ENCODE measurements around the gene ATOX1.
"Not testable (repeated sequence)": the region's sequence is repeated elsewhere in the genome, so short reads cannot be mapped to it uniquely, and the experiment has no call there.

ATOX1 gene

GRCh38 chr5:151758430-151759241 is at the start of gene ATOX1:
Gene ATOX1 (minus strand): TSS chr5:151758631. CDS start chr5:151758551, 80 bp downstream.
- H3K4me3 Mint-ChIP-seq = peak within 1 kb of the TSS; percentile 91
- peaks cover 15% of the 10 kb centered on the region for H3K36me3 Mint-ChIP-seq
- DNase-seq (ENCODE audit: low spot score in 2 of 2) (peak; percentile 85 to 94), ATAC-seq (peak; percentile 98)
- no peaks in the 10 kb centered on the region for H3K9me3 Mint-ChIP-seq
- peaks cover 39% of the 10 kb centered on the region for H3K4me1 Mint-ChIP-seq
- peak within 1 kb of the TSS; percentile 97 for H3K27ac Mint-ChIP-seq

GRCh38 chr5:151805414-151806223 is 47.2 kb upstream of the ATOX1 start:
- Mint-ChIP-seq H3K27ac (peak overlapping the region; percentile 72), H3K36me3 (peaks cover 97% of the 10 kb centered on the region), H3K4me1 (peaks cover 32% of the 10 kb centered on the region), H3K4me3 (no peak overlapping the region), H3K9me3 (no peaks in the 10 kb centered on the region)
- ATAC-seq = peak; percentile 24
- DNase-seq (ENCODE audit: low spot score in 2 of 2) = no peak

GRCh38 chr5:151800532-151800931 is 42.1 kb upstream of the ATOX1 start:
- no peak for ATAC-seq
- Mint-ChIP-seq H3K36me3 (peaks cover 100% of the 10 kb centered on the region), H3K4me1 (peaks cover 21% of the 10 kb centered on the region)

GRCh38 chr5:151799407-151799806 is 41.0 kb upstream of the ATOX1 start:
- ATAC-seq (peak; percentile 70), DNase-seq (ENCODE audit: low spot score in 2 of 2) (no peak)
- Mint-ChIP-seq H3K27ac (peak overlapping the region; percentile 23), H3K9me3 (no peaks in the 10 kb centered on the region), H3K36me3 (peaks cover 100% of the 10 kb centered on the region), H3K4me3 (no peak overlapping the region), H3K4me1 (peaks cover 16% of the 10 kb centered on the region)

More at GRCh38 chr5:151800532-151800931, 42.1 kb upstream of the ATOX1 start:
- no peak overlapping the region for H3K27ac Mint-ChIP-seq
- H3K9me3 Mint-ChIP-seq = no peaks in the 10 kb centered on the region
- DNase-seq (ENCODE audit: low spot score in 2 of 2) = no peak
- H3K4me3 Mint-ChIP-seq = no peak overlapping the region

- peaks cover 16% of the 10 kb centered on the region for H3K4me1 Mint-ChIP-seq
- peak overlapping the region; percentile 18 for H3K27ac Mint-ChIP-seq
- H3K36me3 Mint-ChIP-seq = peaks cover 100% of the 10 kb centered on the region
- no peak for ATAC-seq
- H3K4me3 Mint-ChIP-seq = no peak overlapping the region
- no peak for DNase-seq (ENCODE audit: low spot score in 2 of 2)
- no peaks in the 10 kb centered on the region for H3K9me3 Mint-ChIP-seq
These were observed 40.2 kb upstream of the ATOX1 start for GRCh38 chr5:151798674-151799073.

- Mint-ChIP-seq H3K36me3 (peaks cover 100% of the 10 kb centered on the region), H3K4me3 (no peak overlapping the region), H3K4me1 (peaks cover 23% of the 10 kb centered on the region), H3K9me3 (no peaks in the 10 kb centered on the region), H3K27ac (no peak overlapping the region)
- DNase-seq (ENCODE audit: low spot score in 2 of 2) = no peak
- ATAC-seq = no peak
These were observed 37.0 kb upstream of the ATOX1 start for GRCh38 chr5:151795426-151795825.

- Mint-ChIP-seq H3K27ac (no peak overlapping the region), H3K4me1 (peaks cover 14% of the 10 kb centered on the region), H3K9me3 (no peaks in the 10 kb centered on the region), H3K36me3 (peaks cover 100% of the 10 kb centered on the region), H3K4me3 (no peak overlapping the region)
- ATAC-seq (no peak), DNase-seq (ENCODE audit: low spot score in 2 of 2) (no peak)
These were observed 34.9 kb upstream of the ATOX1 start for GRCh38 chr5:151793358-151793757.

- ATAC-seq (no peak), DNase-seq (ENCODE audit: low spot score in 2 of 2) (no peak)
- Mint-ChIP-seq H3K4me3 (no peak overlapping the region), H3K27ac (no peak overlapping the region), H3K36me3 (peaks cover 93% of the 10 kb centered on the region), H3K9me3 (no peaks in the 10 kb centered on the region), H3K4me1 (peaks cover 26% of the 10 kb centered on the region)
These were observed 29.4 kb upstream of the ATOX1 start for GRCh38 chr5:151787817-151788216.

GRCh38 chr5:151786468-151786867 is 28.0 kb upstream of the ATOX1 start:
- Mint-ChIP-seq H3K4me3 (no peak overlapping the region), H3K36me3 (peaks cover 81% of the 10 kb centered on the region), H3K27ac (peak overlapping the region; percentile 68), H3K9me3 (no peaks in the 10 kb centered on the region), H3K4me1 (peaks cover 25% of the 10 kb centered on the region)
- DNase-seq (ENCODE audit: low spot score in 2 of 2) (no peak), ATAC-seq (no peak)

GRCh38 chr5:151784141-151784540 is 25.7 kb upstream of the ATOX1 start:
- Mint-ChIP-seq H3K27ac (peak overlapping the region; percentile 50), H3K4me3 (no peak overlapping the region), H3K9me3 (no peaks in the 10 kb centered on the region), H3K36me3 (peaks cover 78% of the 10 kb centered on the region), H3K4me1 (peaks cover 42% of the 10 kb centered on the region)
- DNase-seq (ENCODE audit: low spot score in 2 of 2) = no peak
- ATAC-seq = no peak

- peaks cover 46% of the 10 kb centered on the region for H3K4me1 Mint-ChIP-seq
- H3K4me3 Mint-ChIP-seq; H3K27ac Mint-ChIP-seq; H3K9me3 Mint-ChIP-seq; DNase-seq (ENCODE audit: low spot score in 2 of 2); ATAC-seq: not testable (repeated sequence)
- H3K36me3 Mint-ChIP-seq = peaks cover 78% of the 10 kb centered on the region
These were observed 25.2 kb upstream of the ATOX1 start for GRCh38 chr5:151783664-151784063.

- Mint-ChIP-seq H3K4me3 (no peak overlapping the region), H3K27ac (peak overlapping the region; percentile 51), H3K9me3 (no peaks in the 10 kb centered on the region), H3K36me3 (peaks cover 78% of the 10 kb centered on the region), H3K4me1 (peaks cover 62% of the 10 kb centered on the region)
- no peak for DNase-seq (ENCODE audit: low spot score in 2 of 2)
- ATAC-seq = no peak
These were observed 22.8 kb upstream of the ATOX1 start for GRCh38 chr5:151781201-151781600.

- no peaks in the 10 kb centered on the region for H3K9me3 Mint-ChIP-seq
- peaks cover 62% of the 10 kb centered on the region for H3K4me1 Mint-ChIP-seq
- H3K36me3 Mint-ChIP-seq = peaks cover 78% of the 10 kb centered on the region
- ATAC-seq (no peak), DNase-seq (ENCODE audit: low spot score in 2 of 2) (no peak)
- H3K27ac Mint-ChIP-seq = no peak overlapping the region
- no peak overlapping the region for H3K4me3 Mint-ChIP-seq
These were observed 21.9 kb upstream of the ATOX1 start for GRCh38 chr5:151780348-151780747.

- ATAC-seq (no peak), DNase-seq (ENCODE audit: low spot score in 2 of 2) (no peak)
- H3K27ac Mint-ChIP-seq = peak overlapping the region; percentile 46
- no peaks in the 10 kb centered on the region for H3K9me3 Mint-ChIP-seq
- peaks cover 80% of the 10 kb centered on the region for H3K36me3 Mint-ChIP-seq
- H3K4me3 Mint-ChIP-seq = no peak overlapping the region
- H3K4me1 Mint-ChIP-seq = peaks cover 64% of the 10 kb centered on the region
These were observed 21.2 kb upstream of the ATOX1 start for GRCh38 chr5:151779531-151780125.

GRCh38 chr5:151775025-151775606 is 16.7 kb upstream of the ATOX1 start:
- H3K27ac Mint-ChIP-seq = peak overlapping the region; percentile 39
- peaks cover 65% of the 10 kb centered on the region for H3K36me3 Mint-ChIP-seq

More at GRCh38 chr5:151775025-151775606, 16.7 kb upstream of the ATOX1 start:
- DNase-seq (ENCODE audit: low spot score in 2 of 2) (no peak), ATAC-seq (no peak)
- H3K9me3 Mint-ChIP-seq = no peaks in the 10 kb centered on the region
- H3K4me3 Mint-ChIP-seq = no peak overlapping the region
- H3K4me1 Mint-ChIP-seq = peaks cover 57% of the 10 kb centered on the region

Data from stimulated activated effector memory CD8-positive, alpha-beta T cell treated with anti-CD3 and anti-CD28 coated beads, Interleukin-12 subunit alpha, Interleukin-12 subunit beta, amount 100 ng/mL, for 72 hours (primary cell).